Endodermal cell (in vitro differentiated cells): ENCODE results near the gene SHISA4. TPM values are rescaled to one million over a fixed set of nuclear protein-coding genes. Genes with fewer than 3 reads are reported as not detected.

Experiments
- DNase-seq: peaks from one replicate; pipeline ENCODE4 v3.0.0-alpha.2; 2017
- H3K27ac ChIP-seq: 2 replicates; pipeline ENCODE4 v1.5.1; 2013; ENCODE audit warnings: mild to moderate bottlenecking, low read depth, low read length, moderate library complexity
- H3K27me3 ChIP-seq: 2 replicates; pipeline ENCODE4 v1.6.1; 2013; ENCODE audit warnings: mild to moderate bottlenecking, low read length, moderate library complexity; ENCODE audit not compliant: insufficient read depth, control insufficient read depth, poor library complexity, severe bottlenecking
- H3K36me3 ChIP-seq: 2 replicates; pipeline ENCODE4 v1.7.0; 2013; ENCODE audit warnings: mild to moderate bottlenecking, low read length, moderate library complexity; ENCODE audit not compliant: control insufficient read depth, insufficient read depth
- H3K4me1 ChIP-seq: one replicate; pipeline ENCODE4 v1.7.0; 2013; ENCODE audit warnings: low read length; ENCODE audit not compliant: control insufficient read depth, insufficient read depth
- H3K4me3 ChIP-seq: 2 replicates; pipeline ENCODE4 v1.5.1; 2013; ENCODE audit warnings: mild to moderate bottlenecking, low read length, moderate library complexity
- H3K9ac ChIP-seq: 2 replicates; pipeline ENCODE4 v1.6.1; 2013; ENCODE audit warnings: mild to moderate bottlenecking, low read length, moderate library complexity; ENCODE audit not compliant: poor library complexity, severe bottlenecking; ENCODE audit errors: extremely low read depth
- H3K9me3 ChIP-seq: 2 replicates; pipeline ENCODE4 v1.6.1; 2013; ENCODE audit warnings: mild to moderate bottlenecking, low read length, moderate library complexity; ENCODE audit not compliant: control insufficient read depth
- H3K27ac Mint-ChIP-seq: 2 replicates; pipeline ENCODE4 v1.8.0; 2020; ENCODE audit warnings: mixed read lengths
- H3K27me3 Mint-ChIP-seq: 2 replicates; pipeline ENCODE4 v1.8.0; 2021; ENCODE audit warnings: mild to moderate bottlenecking, mixed read lengths; ENCODE audit not compliant: insufficient read depth
- H3K36me3 Mint-ChIP-seq: 2 replicates; pipeline ENCODE4 v1.8.0; 2020; ENCODE audit warnings: low read depth, mixed read lengths
- H3K4me1 Mint-ChIP-seq: 2 replicates; pipeline ENCODE4 v1.8.0; 2020; ENCODE audit warnings: mixed read lengths
- H3K4me3 Mint-ChIP-seq: 2 replicates; pipeline ENCODE4 v1.8.0; 2020; ENCODE audit warnings: mild to moderate bottlenecking, moderate library complexity, mixed read lengths
- H3K9me3 Mint-ChIP-seq: 2 replicates; pipeline ENCODE4 v1.8.0; 2020; ENCODE audit warnings: mild to moderate bottlenecking, mixed read lengths
- WGBS, 2 experiments: methylation state at CpG; one replicate each; pipeline versions ENCODE4 v1.1.5 to v1.1.7; 2013; ENCODE audit warnings: missing lambda C conversion rate in 2 of 2, mixed read lengths in 1 of 2; ENCODE audit not compliant: insufficient coverage in 1 of 2, insufficient read length in 1 of 2; 5-methylcytosine and 5-hydroxymethylcytosine counted together
- total RNA-seq, 2 donors: library from RNA; stranded (reverse); fragmentation: NEBNext Ultra II Directional in 1 of 2; extraction: Animal tissue kit (Norgen Biotek cat#: 25700) in 1 of 2; gene quantifications; 2 replicates in 1 of 2; 3 replicates in 1 of 2; pipeline ENCODE4 v1.2.1, GENCODE V29; 2021
- TF ChIP-seq, protein P1 (sequence below): fragments of 200-600 bp; sonication (generic); conservative IDR thresholded peaks from 2 replicates; pipeline ENCODE4 v1.5.0; 2021; ENCODE audit warnings: antibody characterized with exemption, mild to moderate bottlenecking

Gene SHISA4
- total RNA-seq, 2 donors from 2014 or later, result 5.8 to 7.3 TPM

DNA sequence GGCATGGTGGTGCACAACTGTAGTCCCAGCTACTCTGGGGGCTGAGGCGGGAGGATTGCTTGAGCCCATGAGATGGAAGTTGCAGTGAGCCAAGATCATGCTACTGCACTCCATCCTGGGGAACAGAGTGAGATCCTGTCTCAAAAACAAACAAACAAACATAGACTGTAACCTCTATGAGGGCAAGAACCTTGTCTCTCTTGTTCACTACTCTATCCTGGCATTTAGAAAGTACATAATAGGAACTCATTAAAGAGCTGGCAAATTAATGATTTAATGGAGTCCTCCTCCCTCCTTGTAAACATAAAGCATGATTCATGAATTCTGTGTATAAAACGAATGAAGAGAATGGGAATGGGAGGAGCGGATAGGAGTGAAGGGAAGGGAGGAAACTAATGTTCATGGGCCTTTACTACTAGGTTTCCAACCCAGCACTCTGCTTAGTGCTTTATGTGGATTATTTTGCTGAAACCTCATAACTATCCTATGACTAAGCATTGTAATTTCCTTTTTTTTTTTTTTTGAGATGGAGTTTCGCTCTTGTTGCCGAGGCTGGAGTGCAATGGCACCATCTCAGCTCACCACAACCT lies 49.0 kb downstream of the SHISA4 start:
- no peak overlapping the region for H3K27ac ChIP-seq
- TF ChIP-seq, protein P1, sequence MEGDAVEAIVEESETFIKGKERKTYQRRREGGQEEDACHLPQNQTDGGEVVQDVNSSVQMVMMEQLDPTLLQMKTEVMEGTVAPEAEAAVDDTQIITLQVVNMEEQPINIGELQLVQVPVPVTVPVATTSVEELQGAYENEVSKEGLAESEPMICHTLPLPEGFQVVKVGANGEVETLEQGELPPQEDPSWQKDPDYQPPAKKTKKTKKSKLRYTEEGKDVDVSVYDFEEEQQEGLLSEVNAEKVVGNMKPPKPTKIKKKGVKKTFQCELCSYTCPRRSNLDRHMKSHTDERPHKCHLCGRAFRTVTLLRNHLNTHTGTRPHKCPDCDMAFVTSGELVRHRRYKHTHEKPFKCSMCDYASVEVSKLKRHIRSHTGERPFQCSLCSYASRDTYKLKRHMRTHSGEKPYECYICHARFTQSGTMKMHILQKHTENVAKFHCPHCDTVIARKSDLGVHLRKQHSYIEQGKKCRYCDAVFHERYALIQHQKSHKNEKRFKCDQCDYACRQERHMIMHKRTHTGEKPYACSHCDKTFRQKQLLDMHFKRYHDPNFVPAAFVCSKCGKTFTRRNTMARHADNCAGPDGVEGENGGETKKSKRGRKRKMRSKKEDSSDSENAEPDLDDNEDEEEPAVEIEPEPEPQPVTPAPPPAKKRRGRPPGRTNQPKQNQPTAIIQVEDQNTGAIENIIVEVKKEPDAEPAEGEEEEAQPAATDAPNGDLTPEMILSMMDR, result no peak
- no peaks in the 10 kb centered on the region for H3K4me1 ChIP-seq
- Mint-ChIP-seq H3K4me3 (no peak overlapping the region), H3K36me3 (no peaks in the 10 kb centered on the region), H3K27ac (no peak overlapping the region), H3K27me3 (peaks cover 8% of the 10 kb centered on the region), H3K9me3 (no peaks in the 10 kb centered on the region), H3K4me1 (peaks cover 11% of the 10 kb centered on the region)
- WGBS, 2 experiments, result 99% methylated on average over 5 of the region's 5 CpGs; no CpG with 5 or more reads in 1 of the 2 experiments
- peaks cover 13% of the 10 kb centered on the region for H3K27me3 ChIP-seq
- DNase-seq, result no peak
- no peaks in the 10 kb centered on the region for H3K36me3 ChIP-seq
- no peak overlapping the region for H3K4me3 ChIP-seq
- H3K9me3 ChIP-seq, result no peaks in the 10 kb centered on the region
- H3K9ac ChIP-seq, result no peak overlapping the region

DNA sequence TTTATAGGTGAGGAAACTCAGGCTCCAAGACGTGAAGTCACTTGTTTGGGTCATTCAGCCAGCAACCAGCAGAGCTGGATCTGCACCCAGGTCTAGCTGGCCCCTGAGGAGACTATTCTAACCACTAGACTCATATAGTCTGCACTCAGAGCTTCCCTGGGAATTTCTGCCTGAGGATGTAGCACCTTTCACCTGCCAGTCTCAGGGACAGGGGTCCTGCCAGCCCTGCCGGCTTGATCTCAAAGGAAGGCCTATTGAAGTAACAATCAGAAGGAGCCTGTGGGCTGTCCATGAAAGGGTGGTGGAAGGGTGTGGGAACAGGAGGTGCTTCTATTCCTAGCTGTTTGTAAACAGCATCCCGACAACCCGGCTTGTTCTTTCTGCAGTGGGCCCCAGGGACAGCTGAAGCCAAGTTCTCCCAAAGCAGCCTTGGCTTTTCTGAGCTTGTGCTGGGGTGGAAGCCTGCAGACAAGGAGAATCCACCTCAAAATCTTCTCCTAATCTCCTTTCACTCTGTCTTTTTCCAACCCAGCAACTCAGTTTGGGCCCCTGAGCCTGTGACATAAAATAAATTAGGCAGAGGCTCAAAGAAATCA lies 49.8 kb downstream of the SHISA4 start:
- TF ChIP-seq, protein P1, result no peak
- no peaks in the 10 kb centered on the region for H3K4me1 ChIP-seq
- no peak overlapping the region for H3K4me3 Mint-ChIP-seq
- no peaks in the 10 kb centered on the region for H3K9me3 ChIP-seq
- H3K4me3 ChIP-seq, result no peak overlapping the region
- no peaks in the 10 kb centered on the region for H3K9me3 Mint-ChIP-seq
- H3K27me3 ChIP-seq, result peaks cover 13% of the 10 kb centered on the region
- no peak for DNase-seq
- peaks cover 8% of the 10 kb centered on the region for H3K27me3 Mint-ChIP-seq
- no peak overlapping the region for H3K27ac ChIP-seq
- no peak overlapping the region for H3K27ac Mint-ChIP-seq
- no peaks in the 10 kb centered on the region for H3K36me3 ChIP-seq
- H3K9ac ChIP-seq, result no peak overlapping the region
- peaks cover 20% of the 10 kb centered on the region for H3K4me1 Mint-ChIP-seq
- no peaks in the 10 kb centered on the region for H3K36me3 Mint-ChIP-seq
- 68 to 77% methylated on average over 4 of the region's 4 CpGs for WGBS, 2 experiments

DNA sequence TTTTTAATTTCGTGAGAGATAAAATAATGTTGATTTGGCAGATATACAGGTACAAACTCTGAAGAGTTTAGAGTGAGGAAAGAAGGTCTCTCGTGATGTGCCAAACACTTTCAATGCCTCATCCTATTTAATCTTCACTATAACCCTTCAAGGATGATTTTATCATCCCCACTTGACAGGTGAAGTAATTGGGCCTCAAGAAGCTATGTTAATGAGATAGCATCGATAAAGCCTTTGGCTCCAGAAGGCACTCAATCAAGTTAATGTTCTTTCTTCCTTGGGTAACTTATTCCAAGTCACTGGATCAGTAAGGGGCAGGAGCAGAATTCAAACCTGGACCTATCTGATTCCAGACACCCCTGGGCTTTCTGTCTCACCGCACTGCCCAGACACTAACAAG lies 50.5 kb downstream of the SHISA4 start:
- Mint-ChIP-seq H3K4me3 (no peak overlapping the region), H3K9me3 (no peaks in the 10 kb centered on the region), H3K27me3 (peaks cover 7% of the 10 kb centered on the region), H3K4me1 (peaks cover 20% of the 10 kb centered on the region), H3K36me3 (no peaks in the 10 kb centered on the region), H3K27ac (no peak overlapping the region)
- Histone ChIP-seq H3K9ac (no peak overlapping the region), H3K27ac (no peak overlapping the region), H3K27me3 (peaks cover 8% of the 10 kb centered on the region), H3K4me3 (no peak overlapping the region), H3K9me3 (no peaks in the 10 kb centered on the region), H3K4me1 (no peaks in the 10 kb centered on the region), H3K36me3 (no peaks in the 10 kb centered on the region)
- TF ChIP-seq, protein P1, result no peak
- DNase-seq, result no peak
- 88 to 94% methylated on average over 3 of the region's 4 CpGs for WGBS, 2 experiments
